ENCODE results near the gene TOR4A.

TOR4A gene

DNA sequence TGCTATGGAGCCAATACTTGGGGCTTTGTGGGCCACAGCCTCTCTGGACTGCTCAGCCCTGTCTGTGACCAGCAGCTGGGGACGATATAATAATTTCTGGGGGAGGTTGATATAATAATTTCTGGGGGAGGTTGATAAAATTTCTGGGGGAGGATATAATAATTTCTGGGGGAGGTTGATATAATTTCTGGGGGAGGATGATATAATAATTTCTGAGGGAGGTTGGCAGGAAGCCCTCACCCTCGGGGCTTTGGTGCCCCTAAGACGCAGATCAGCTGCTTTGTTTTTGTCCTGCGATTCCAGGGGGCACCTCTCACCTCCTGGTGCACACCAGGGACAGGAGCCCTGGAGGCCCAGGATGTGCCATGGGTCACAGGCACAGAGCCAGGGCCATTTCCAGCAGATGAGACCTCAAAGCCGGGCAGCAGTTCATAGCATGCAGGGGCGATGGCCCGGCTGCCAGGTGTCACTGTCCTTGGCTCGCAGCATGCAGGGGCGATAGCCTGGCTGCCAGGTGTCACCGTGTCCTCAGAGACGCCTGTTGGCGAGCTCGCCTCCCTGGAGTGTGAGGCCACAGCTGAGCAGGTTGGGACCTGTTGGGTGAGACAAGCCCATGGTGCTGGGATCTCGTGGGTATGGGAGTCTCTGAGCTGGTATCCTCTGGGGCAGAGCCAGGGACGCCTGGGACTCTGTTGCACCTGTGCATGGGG lies 3.8 kb upstream of the TOR4A start:
- DNase-seq: peak; percentile 89

DNA sequence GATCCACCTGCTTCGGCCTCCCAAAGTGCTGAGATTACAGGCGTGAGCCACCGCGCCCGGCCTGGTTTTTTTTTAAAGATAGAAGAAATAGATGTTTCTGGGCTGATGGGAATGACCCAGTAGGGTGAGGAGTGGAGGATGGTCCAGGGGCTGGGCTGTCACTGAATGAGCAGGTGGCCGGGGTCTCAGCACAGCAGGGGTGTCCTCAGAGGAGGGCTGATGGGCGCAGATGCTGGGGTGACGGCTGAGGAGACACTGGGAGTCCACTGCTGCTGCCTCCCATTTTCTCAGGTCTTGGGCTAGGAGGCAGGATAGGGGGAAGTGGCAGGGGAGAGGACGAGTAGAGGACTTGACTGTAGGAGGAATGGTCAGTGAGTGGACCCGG lies 2.3 kb upstream of the TOR4A start:
- no peak for DNase-seq

DNA sequence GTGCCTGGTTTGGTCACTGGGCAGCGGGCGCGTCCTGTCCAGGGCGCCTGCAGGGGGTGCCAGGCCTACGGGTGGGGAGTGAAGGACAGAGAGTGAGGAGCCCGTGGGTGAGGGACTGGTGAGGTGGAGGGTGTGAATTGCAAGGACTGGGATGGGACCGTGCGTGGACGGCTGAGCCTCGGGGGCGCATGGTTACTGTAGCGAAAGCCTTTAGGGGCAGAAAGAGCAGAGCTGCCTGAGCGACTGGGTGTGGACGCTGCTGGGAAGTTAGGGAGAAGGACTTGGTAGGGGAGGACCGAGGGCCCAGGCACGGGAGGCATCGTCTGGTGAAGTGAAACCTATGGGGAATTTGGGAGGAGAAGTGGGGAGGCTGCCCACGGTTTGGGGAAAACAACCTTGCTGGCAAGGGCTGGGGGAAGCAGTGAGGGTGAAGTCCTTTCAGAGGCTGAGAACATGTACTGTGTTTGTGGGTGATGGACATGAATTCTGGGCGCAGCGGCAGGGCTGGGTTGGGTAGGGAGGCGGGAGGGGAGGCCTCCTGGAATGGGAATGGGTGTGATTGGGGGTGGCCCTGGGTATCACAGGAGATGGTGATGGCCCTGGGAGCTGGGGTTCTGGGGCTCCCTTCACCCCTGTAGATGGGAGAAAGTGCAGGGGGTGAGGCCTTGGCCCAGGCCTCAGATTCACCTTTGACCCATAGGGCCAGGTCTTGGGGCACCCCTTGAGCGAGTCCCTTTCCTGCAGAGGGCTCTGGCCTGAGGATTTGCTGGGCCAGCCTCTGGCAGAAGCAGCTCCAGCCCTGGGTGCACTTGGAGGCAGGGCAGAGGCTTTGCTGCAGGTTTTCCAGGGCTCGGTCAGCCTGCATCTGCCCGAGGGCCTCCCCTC lies 1.7 kb upstream of the TOR4A start:
- DNase-seq: no peak

DNA sequence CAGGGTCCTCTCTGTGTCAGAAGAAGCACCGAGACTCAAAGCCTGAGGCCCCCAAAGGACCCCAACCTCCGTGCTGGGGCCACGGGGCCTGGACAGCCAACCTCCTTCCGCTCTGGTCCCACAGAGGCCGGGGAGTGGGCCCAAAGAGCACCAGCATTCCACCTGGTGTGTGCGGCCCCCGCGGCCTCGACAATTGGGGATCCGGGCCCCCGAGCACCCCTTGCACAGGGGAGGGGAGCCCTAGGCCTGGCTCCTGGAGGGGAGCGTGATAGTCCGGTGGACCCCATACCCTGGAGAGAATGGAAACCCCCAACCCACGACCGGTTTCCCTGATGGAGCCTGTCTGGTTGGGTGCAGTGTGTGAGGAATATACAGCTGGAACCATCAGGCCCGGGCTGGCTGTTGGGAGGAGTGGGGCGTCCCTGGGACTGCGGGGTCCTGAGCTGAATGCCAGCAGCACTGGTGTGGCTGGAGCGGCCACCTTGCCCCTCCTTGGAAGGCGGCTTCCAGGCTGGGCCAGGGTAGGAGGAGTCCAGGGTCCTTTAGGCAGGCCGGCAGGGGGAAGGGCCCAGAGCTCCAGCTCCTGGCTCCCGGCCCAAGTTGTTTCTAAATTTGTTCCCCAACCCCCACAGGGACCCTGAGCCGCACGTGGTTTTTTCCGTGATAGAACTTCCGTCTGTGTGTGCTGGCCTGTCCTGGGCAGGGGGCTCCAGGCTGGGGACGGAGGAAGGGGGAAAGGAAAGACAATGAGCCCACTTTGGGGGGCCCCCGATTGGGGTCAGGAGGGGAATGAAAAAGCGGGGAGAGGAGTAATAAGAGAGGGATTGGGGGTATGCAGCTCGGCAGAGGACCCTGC lies 825 bp upstream of the TOR4A start:
- DNase-seq: no peak

DNA sequence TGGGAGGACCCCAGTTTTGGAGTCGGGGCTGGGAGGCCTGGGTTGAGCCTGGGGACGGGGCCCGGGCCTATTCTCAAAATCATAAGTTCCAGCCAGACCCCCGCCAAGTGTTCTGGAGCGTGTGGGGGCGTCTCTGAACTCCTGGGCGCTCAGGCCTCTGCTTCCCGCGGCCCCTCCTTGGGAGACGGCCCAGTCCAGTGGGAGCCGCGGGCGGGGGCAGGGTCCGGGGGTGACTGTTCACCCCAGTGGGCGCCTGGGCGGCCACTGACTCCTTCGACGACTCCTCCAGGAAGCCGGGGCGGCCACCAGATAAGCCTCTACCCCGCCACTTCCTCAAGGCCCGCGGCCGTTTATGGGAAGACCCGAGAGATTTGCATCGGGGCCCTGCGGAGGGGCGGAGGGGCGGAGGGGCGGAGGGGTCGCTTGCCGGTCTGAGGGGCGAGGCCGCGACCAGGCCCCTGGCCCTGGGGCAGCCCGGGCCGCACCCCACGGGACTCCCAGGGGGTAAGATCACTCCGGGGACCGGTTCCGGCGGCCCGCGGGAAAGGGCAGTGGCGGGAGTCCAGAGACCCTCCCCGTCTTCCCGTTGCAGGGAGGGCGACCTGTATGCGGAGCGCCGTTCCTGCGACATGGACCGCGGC lies 655 bp downstream of the TOR4A start:
- no peak for DNase-seq

DNA sequence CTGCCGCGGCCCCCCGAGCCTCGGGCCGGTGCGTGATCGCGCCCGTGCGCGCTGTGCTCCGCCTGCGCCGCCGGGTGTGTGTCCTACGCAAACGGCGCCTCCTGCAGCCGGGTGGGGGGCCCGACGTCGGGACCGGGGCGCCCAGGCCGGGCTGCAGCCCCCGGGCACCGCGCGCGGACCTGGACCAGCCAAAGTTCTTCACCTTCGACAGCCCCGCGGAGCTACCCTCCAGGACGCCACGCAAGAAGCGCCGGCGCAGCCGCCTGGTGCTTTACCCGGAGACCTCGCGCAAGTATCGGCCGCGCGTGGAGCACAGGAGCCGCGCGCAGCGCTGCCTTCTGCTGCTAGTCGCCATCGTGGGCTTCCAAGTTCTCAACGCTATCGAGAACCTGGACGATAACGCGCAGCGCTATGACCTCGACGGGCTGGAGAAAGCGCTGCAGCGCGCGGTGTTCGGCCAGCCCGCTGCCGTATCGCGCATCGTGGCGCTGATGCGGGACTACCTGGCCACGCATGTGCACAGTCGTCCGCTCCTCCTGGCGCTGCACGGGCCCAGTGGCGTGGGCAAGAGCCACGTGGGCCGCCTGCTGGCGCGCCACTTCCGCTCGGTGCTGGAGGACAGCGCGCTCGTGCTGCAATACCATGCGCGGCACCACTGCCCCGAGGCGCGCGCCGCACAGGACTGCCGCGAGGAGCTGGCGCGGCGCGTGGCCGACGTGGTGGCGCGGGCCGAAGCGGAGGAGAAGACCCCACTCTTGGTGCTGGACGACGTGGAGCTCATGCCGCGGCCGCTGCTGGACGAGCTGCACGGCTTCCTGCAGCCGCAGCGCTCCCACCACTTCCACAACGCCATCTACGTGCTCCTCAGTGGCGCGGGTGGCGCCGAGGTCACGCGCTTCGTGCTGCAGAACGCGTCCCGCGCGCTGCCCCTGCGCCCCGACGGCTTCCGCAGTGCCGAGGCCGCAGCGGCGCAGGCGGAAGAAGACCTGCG lies 1.5 kb downstream of the TOR4A start:
- no peak for DNase-seq

DNA sequence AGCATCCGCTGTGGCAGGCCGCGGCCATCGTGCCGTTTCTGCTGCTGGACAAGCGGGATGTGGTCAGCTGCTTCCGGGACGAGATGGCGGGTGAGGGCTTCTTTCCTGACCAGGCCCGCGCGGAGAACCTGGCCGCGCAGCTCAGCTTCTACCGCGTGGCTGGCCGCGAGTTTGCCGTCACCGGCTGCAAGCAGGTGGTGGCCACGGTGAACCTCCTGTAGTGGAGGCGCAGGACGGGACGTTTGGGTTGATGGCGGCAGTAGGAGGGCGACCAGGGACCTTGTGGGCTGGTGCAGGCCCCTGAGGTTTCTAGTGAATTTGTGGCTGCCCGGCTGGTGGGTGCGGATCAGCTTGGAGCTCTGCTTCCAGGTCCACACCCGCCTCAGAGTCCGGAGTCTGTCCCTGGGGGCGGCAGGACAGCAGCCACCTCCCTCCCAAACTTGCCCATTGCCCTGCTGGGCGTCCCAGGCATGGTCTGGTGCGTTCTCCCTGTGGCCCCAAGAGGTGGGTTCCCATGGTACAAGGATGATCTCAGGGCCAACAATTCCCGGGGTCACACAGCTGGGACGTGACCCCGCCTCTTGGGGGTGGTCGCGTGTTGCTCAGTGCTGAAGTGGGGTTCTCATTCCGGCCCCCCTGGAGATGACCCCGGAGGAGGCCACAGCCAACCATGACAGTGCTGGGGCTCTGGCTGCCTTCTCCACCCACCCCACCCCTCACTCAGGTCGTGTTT lies 2.4 kb downstream of the TOR4A start:
- no peak for DNase-seq

DNA sequence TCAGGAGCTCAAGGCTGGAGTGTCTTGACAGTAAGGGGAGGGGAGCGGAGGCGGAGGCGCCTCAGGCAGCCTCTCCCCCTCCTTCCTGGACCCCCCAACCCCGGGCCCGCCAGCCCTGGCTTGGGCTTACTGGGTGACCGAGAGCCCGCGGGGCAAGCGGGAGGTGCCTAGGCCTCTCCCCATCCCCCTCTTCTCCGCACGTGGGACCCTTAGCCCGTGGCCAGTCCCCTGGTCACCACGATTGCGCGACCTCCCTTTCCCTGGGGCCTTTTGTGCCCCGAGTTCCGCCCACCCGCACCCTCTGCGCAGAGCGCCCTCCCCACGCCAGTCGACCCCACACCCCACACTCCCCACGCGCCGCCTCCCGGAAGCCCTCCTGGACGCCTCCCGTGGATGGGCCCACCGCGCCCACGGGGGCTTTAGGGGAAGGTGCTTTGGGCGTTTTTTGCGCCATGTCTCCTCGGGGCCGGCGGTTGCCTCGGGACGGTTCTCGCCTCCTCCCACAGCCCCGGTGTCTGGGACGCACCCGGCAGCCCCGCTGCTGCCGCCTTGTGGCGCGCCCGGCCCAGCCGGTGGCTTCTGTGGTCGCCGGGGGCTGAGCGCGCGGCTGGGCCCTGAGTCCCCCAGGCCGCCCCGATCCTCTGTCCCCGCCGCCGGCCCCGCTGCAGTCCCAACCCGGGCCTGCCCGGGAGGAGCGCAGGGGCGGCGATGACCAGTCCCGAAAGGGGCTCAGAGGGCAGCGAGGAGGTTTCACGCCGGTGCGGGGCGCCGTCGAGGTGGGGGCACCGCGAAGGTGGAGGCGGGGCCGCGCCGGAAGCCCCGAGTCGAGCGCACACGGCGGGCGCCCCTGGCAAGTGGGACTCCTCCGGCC lies 3.2 kb downstream of the TOR4A start:
- no peak for DNase-seq

DNA sequence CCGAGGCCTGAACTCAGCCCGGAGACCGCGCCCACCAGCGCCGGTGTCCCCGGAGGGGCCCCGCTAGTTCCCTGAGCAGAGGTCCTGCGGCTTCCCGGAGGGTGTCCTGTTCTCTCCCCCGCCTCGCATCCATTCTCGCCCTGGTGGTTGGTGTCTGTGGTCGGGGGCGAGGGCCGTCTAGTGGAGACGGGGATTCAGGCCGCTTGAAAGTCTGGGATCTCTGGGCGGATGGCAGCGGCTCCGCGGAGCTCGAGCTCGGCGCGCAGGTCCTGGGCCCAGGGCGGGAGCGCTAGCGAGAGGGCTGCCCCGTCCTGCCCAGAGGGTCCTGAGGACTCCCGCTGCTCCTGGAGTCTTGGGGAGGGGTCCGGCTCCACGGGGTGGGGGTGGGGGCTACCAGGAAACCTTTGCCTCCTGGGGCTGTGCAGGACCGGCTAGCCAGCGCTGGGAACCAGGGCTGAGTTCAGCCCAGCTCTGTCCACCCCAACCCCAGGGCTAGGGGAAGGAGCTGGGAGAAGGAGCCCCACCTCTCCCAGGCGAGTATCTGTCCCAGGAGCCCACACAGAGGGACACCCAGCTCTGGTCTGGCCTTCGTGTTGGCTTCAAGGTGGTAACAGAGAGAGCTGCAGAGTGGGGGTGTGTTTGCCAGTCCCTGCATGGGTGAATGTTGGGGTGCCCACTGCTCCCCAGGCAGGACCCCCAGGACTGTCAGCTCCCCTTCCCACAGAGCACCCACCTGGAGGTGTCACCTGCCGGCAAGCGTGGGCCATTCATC lies 4.0 kb downstream of the TOR4A start:
- DNase-seq: no peak

DNA sequence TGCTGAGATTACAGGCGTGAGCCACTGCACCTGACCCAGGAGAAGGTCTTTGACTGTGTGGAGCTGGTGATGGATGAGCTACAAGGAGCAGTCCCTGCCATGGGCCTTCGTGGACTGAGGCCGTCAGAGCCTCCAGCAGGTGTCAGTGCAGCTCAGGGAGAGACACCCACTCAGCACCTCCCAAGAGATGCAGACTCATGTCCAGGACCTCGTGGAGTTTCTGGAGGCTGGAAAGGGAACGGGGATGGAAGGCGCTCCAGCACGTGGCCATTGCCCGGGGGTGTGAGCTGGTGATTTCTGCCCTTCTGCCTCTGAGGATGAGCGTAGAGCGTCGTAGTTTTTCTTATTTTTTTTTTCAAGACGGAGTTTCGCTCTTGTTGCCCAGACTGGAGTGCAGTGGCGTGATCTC lies 9.5 kb downstream of the TOR4A start:
- DNase-seq: no peak

DNA sequence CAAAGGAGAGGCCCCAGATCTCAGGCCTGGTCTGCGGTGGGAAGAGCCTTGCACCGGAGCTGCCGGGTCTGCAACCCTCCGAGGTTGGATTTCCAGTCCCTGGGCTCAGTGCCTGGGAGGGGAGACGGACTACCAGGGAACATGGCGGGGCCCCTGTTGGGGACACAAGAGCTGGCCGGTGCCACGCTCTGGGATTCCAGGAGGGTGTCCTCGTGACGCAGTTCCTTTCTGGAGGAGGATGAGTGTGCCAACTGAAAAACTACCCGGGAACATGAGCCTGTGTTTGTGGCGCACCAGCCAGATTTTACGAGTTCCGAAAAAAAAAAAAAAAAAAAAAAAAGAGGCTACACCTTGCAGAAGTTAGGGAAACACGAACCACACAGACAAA lies 15.6 kb downstream of the TOR4A start:
- DNase-seq: no peak

DNA sequence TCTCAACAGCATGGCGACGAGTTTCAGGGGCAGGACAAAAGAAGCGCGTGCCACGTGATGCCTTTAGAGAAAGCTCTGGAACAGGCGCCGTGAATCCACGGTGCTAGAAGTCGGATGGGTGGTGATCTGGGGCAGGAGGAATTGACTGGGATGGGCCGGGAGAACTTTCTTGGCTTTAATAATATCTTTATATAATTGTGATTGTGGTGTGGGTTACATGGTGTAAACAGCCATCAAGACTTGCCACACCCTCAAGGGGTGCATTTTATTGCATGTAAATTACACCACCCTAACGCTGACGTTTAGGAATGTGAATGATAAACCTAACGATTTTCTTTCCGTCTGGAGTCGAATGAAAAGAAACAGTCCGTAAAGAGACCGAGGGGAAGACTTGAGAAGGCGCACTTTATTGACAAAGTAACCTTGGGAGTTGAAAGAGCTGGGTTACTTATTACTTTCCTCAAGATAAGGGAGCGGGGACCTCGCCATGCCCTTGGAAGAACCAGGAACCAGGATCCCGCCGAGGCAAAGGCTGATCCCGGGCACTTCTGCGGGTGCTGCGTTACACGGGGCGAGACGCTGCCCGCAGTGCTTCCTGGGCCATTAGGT lies 16.1 kb downstream of the TOR4A start:
- no peak for DNase-seq

DNA sequence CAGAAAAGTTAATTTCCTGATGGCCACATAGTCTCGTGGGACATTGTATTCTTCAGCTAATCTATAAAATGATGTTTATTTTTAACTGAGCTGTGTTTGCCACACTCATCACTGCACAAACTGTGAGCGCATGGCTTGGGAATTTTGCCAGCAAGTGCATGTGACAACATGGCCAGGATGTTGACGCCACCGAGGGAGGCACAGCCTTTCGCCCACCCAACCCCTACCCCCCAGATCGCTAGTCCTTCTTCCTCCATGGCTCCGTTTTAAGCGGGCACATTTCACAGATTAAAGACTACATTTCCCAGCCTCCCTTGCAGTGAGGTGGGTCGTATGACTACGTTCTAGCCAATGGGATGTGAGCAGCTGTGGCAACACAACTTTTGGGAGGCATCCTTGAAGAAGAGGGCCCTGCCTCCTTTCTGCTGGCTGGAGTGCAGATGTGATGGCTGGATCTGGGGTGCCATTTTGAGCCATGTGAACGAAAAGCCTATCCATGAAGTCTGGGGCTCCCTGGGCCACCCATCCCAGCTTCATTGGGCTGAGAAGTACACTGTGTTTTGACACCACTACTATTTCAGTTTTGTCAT lies 16.7 kb downstream of the TOR4A start:
- no peak for DNase-seq

DNA sequence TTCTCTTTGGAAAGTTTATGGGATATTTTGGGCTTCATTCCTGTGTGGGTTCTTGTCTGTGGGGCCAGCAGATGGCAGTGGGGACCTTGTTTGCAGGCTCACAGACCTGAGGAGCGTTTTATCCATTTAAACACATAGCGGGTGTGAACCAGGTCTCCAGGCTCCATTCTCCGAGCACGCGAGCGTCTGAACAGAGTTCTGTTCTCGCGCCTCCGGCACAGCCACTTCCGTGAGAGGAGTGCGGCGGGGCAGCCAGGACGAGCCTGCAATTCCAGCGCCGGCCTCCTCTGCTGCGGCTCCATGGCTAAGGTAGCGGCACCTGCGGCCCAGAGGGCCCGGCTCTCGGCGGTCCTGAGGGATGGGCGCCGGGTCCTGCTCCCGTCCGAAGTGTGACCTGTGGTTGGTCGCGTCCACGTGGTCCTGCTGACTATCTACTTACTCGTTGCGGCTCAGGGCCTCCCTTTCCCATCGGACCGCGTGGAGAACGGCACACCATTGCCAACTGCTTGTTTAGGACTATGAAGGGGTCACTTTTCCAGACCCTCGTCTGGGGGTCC lies 17.2 kb downstream of the TOR4A start:
- DNase-seq: no peak

DNA sequence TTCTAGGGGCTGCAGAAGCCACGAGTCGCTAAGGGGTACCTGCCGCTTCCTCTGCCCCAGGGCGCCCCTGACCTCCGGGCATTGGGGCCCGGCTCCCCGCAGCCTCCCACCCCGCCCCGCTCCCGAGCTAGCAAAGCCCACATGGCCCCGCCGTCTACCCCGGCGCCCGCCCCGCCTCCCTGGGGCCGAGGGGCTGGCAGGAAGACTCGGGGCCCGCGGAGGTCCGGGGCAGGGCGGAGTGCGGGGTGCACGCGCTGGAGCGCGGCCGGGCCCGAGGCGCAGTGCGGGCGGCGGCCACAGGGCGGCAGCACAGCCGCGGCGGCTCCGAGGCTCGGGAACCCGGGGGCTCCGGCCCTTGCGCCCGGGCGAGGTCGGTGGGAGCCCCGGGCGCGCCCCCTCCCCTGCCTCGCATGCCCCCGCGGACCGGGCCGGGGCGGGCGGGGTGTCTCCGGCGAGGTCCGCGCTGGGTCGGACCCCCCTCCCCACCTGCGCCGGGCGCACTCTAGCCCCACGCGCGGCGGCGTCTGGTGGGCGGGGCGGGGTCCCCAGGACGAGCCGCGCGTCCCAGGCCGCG lies 17.8 kb downstream of the TOR4A start:
- DNase-seq: no peak

DNA sequence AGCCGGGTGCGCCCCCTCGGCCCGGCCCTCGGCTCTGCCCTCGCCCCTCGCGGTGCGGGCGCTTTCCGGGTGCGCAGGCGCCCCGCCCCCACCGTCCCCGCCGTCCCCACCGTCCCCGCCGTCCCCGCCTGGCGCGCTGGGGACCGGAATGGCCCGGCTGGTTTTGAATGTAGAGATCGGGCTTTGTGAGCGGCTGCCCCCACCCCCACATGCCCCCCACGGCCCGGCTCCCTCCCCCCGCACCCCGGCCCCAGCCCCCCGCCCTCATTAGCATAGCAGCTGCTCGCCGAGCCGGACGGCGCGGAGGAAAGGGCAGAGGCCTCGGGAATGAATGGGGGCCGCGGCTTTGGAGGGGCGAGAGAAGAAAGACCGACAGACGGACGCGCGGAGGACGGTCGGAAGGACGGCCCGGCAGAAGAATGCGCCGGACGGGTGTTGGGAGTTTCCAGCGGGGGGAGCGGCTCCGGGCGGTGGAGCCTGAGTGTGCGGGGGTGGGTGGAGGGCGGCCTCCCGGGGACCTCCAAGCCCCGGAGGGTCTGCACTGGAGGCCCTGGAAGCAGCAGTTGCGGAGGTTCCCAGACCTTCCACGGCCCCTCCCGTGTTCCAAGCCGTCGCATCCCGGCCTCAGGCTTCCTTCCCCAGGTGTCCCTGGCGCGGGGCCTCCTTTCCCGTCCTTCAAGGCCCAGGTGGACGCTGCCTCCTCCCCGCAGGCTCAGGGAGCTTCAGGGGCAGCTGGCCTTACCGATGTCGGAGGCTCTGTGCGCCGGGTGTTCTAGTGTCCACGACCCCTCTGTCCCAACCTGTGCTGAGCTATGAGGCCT lies 18.5 kb downstream of the TOR4A start:
- no peak for DNase-seq

Measured in NCI-H510A (cell line).